ENCODE data around the gene MYH11.
A peak's percentile ranks its signal among the peaks of the same experiment; 100 is the strongest.
"Not testable (repeated sequence)": the region's sequence is repeated elsewhere in the genome, so short reads cannot be mapped to it uniquely, and the experiment has no call there.

The MYH11 gene

GRCh38 chr16:15839204-15839603 lies 17.6 kb downstream of the MYH11 start:
- not testable (repeated sequence) for DNase-seq (ENCODE audit: low read depth)

GRCh38 chr16:15837761-15838160 lies 19.1 kb downstream of the MYH11 start:
- DNase-seq (ENCODE audit: low read depth), result no peak

GRCh38 chr16:15836965-15837611 lies 19.7 kb downstream of the MYH11 start:
- no peak for DNase-seq (ENCODE audit: low read depth)

- no peak for DNase-seq (ENCODE audit: low read depth)
Measured at GRCh38 chr16:15836074-15836473, 20.8 kb downstream of the MYH11 start.

- DNase-seq (ENCODE audit: low read depth), result no peak
Measured at GRCh38 chr16:15835136-15835878, 21.5 kb downstream of the MYH11 start.

- no peak for DNase-seq (ENCODE audit: low read depth)
Measured at GRCh38 chr16:15834502-15834901, 22.3 kb downstream of the MYH11 start.

GRCh38 chr16:15833541-15833940 lies 23.3 kb downstream of the MYH11 start:
- no peak for DNase-seq (ENCODE audit: low read depth)

GRCh38 chr16:15832241-15832640 lies 24.6 kb downstream of the MYH11 start:
- DNase-seq (ENCODE audit: low read depth), result no peak

- no peak for DNase-seq (ENCODE audit: low read depth)
Measured at GRCh38 chr16:15830832-15831451, 25.9 kb downstream of the MYH11 start.

- peak; percentile 3 for DNase-seq (ENCODE audit: low read depth)
Measured at GRCh38 chr16:15829460-15829859, 27.4 kb downstream of the MYH11 start.

- no peak for DNase-seq (ENCODE audit: low read depth)
Measured at GRCh38 chr16:15827709-15828343, 29.0 kb downstream of the MYH11 start.

- DNase-seq (ENCODE audit: low read depth), result no peak
Measured at GRCh38 chr16:15827299-15827698, 29.5 kb downstream of the MYH11 start.

GRCh38 chr16:15825750-15826305 lies 31.0 kb downstream of the MYH11 start:
- no peak for DNase-seq (ENCODE audit: low read depth)

- DNase-seq (ENCODE audit: low read depth), result no peak
Measured at GRCh38 chr16:15822957-15823356, 33.9 kb downstream of the MYH11 start.

- no peak for DNase-seq (ENCODE audit: low read depth)
Measured at GRCh38 chr16:15820837-15821236, 36.0 kb downstream of the MYH11 start.

GRCh38 chr16:15819046-15819445 lies 37.8 kb downstream of the MYH11 start:
- no peak for DNase-seq (ENCODE audit: low read depth)

GRCh38 chr16:15817446-15817845 lies 39.4 kb downstream of the MYH11 start:
- no peak for DNase-seq (ENCODE audit: low read depth)

GRCh38 chr16:15816228-15816627 lies 40.6 kb downstream of the MYH11 start:
- DNase-seq (ENCODE audit: low read depth), result no peak

GRCh38 chr16:15812401-15812750 lies 44.5 kb downstream of the MYH11 start:
- not testable (repeated sequence) for DNase-seq (ENCODE audit: low read depth)

- DNase-seq (ENCODE audit: low read depth), result peak; percentile 48
Measured at GRCh38 chr16:15811481-15812400, 45.1 kb downstream of the MYH11 start.

GRCh38 chr16:15810949-15811348 lies 45.9 kb downstream of the MYH11 start:
- DNase-seq (ENCODE audit: low read depth), result no peak

All from fibroblast of the conjunctiva (primary cell).